HepG2 (cell line): ENCODE measurements around the gene ELOVL2. TPM values are rescaled to one million over a fixed set of nuclear protein-coding genes. Genes with fewer than 3 reads are reported as not detected.

Source experiments
- ESRRA ChIP-seq: sonication (generic); formaldehyde crosslinking; IDR thresholded peaks from 2 replicates; pipeline ENCODE4 v1.5.1; 2020; ENCODE audit warnings: mild to moderate bottlenecking, low read depth, missing genetic modification reagents
- ETS1 ChIP-seq: sonication (generic); formaldehyde crosslinking; IDR thresholded peaks from 2 replicates; pipeline ENCODE4 v1.4.0; 2020; ENCODE audit warnings: missing genetic modification reagents
- HOXA9 ChIP-seq: sonication (generic); formaldehyde crosslinking; IDR thresholded peaks from 2 replicates; pipeline ENCODE4 v1.8.1; 2022; ENCODE audit warnings: missing genetic modification reagents, mild to moderate bottlenecking, moderate library complexity, borderline replicate concordance
- ISX ChIP-seq: sonication (generic); formaldehyde crosslinking; conservative IDR thresholded peaks from 2 replicates; pipeline ENCODE4 v1.5.0; 2020; ENCODE audit warnings: missing genetic modification reagents
- LBX2 ChIP-seq: sonication (generic); formaldehyde crosslinking; IDR thresholded peaks from 2 replicates; pipeline ENCODE4 v1.5.0; 2020; ENCODE audit warnings: missing genetic modification reagents, mild to moderate bottlenecking, borderline replicate concordance
- MED13 ChIP-seq: sonication (generic); formaldehyde crosslinking; IDR thresholded peaks from 2 replicates; pipeline ENCODE4 v1.5.0; 2020; ENCODE audit warnings: missing genetic modification reagents
- MYPOP ChIP-seq: sonication (generic); formaldehyde crosslinking; IDR thresholded peaks from 2 replicates; pipeline ENCODE4 v1.8.1; 2023; ENCODE audit warnings: mild to moderate bottlenecking, moderate library complexity, missing genetic modification reagents
- NONO ChIP-seq, 2 experiments: fragments of 450-650 bp in 1 of 2; sonication (generic) in 1 of 2; formaldehyde crosslinking in 1 of 2; IDR thresholded peaks in 1 of 2; conservative IDR thresholded peaks in 1 of 2; 2 replicates each; pipeline versions ENCODE4 v1.6.1 to v1.8.0; 2017 to 2022; ENCODE audit warnings: mild to moderate bottlenecking in 1 of 2, missing genetic modification reagents in 1 of 2, moderate library complexity in 1 of 2
- NRL ChIP-seq: sonication (generic); formaldehyde crosslinking; IDR thresholded peaks from 2 replicates; pipeline ENCODE4 v1.5.0; 2020; ENCODE audit warnings: missing genetic modification reagents, mild to moderate bottlenecking, moderate library complexity, borderline replicate concordance
- PREB ChIP-seq: sonication (generic); formaldehyde crosslinking; IDR thresholded peaks from 2 replicates; pipeline ENCODE4 v1.4.0; 2020; ENCODE audit warnings: missing genetic modification reagents
- ZC3H4 ChIP-seq: sonication (generic); formaldehyde crosslinking; IDR thresholded peaks from 2 replicates; pipeline ENCODE4 v1.4.0; 2020; ENCODE audit warnings: missing genetic modification reagents, borderline replicate concordance
- ZFP36 ChIP-seq: fragments of 150-350 bp; IDR thresholded peaks from 2 replicates; pipeline ENCODE4 v1.6.1; 2018; ENCODE audit warnings: borderline replicate concordance, low read length, low read depth; ENCODE audit not compliant: partially characterized antibody
- ZFP82 ChIP-seq: sonication (generic); formaldehyde crosslinking; IDR thresholded peaks from 2 replicates; pipeline ENCODE4 v1.5.1; 2020; ENCODE audit warnings: mild to moderate bottlenecking, missing genetic modification reagents, borderline replicate concordance
- ZNF136 ChIP-seq: sonication (generic); formaldehyde crosslinking; IDR thresholded peaks from 2 replicates; pipeline ENCODE4 v1.8.1; 2022; ENCODE audit warnings: low read depth, mild to moderate bottlenecking, moderate library complexity, missing genetic modification reagents
- ZNF3 ChIP-seq: IDR thresholded peaks from 2 replicates; pipeline ENCODE4 v1.7.0; 2017; ENCODE audit warnings: inconsistent platforms
- ZNF331 ChIP-seq: sonication (generic); formaldehyde crosslinking; IDR thresholded peaks from 2 replicates; pipeline ENCODE4 v1.4.0; 2020; ENCODE audit warnings: missing genetic modification reagents
- ZNF343 ChIP-seq: sonication (generic); formaldehyde crosslinking; IDR thresholded peaks from 2 replicates; pipeline ENCODE4 v1.4.0; 2020; ENCODE audit warnings: mild to moderate bottlenecking, missing genetic modification reagents
- ZNF646 ChIP-seq: sonication (generic); formaldehyde crosslinking; IDR thresholded peaks from 2 replicates; pipeline ENCODE4 v1.9.0; 2021; ENCODE audit warnings: mild to moderate bottlenecking, missing genetic modification reagents
- ZNF740 ChIP-seq: sonication (generic); formaldehyde crosslinking; IDR thresholded peaks from 2 replicates; pipeline ENCODE4 v1.4.0; 2020; ENCODE audit warnings: missing genetic modification reagents
- polyA plus RNA-seq, 8 experiments: library from polyadenylated mRNA; depleted of rRNA in 3 of 8; stranded (reverse) in 7 of 8; unstranded in 1 of 8; fragments of >200 nt; fragmentation: Illumina TruSeq in 4 of 8; extraction: Trizol in 4 of 8; gene quantifications; 2 replicates each; pipeline versions ENCODE4 v1.2.1 to v1.2.3, GENCODE V29; 2011 to 2016; ENCODE audit warnings: low read depth in 4 of 8, missing spikeins in 1 of 8, mixed read lengths in 1 of 8; ENCODE audit not compliant: insufficient read depth in 1 of 8
- total RNA-seq, 5 experiments: library from RNA; depleted of rRNA; stranded (reverse); fragments of >200 nt; fragmentation: Illumina TruSeq; extraction: Trizol; gene quantifications; 2 replicates each; pipeline ENCODE4 v1.2.3, GENCODE V29; 2016; ENCODE audit warnings: low read depth in 1 of 5

Gene ELOVL2
- total and polyA plus RNA-seq, 2 of the 13 experiments (the other 11 are each of a cell fraction or from before 2014, with no cell fraction given) = 43.6 to 65.4 TPM

GRCh38 chr6:11036977-11037430 is 7.1 kb downstream of the ELOVL2 start (continued):
- TF ChIP-seq ZNF646 (no peak), ETS1 (no peak), MED13 (no peak), ESRRA (CRISPR knock-in tag) (no peak), PREB (no peak), ZNF343 (CRISPR knock-in tag) (no peak), ZNF3 (CRISPR knock-in tag) (no peak), ZFP82 (CRISPR knock-in tag) (no peak), ZC3H4 (no peak), ZNF136 (no peak), MYPOP (CRISPR knock-in tag) (no peak), ZFP36 (no peak), ISX (CRISPR knock-in tag) (no peak), LBX2 (no peak), ZNF740 (CRISPR knock-in tag) (0 out of 2 replicates have a peak, but pooled peaks have one; percentile 37), HOXA9 (CRISPR knock-in tag) (no peak), ZNF331 (CRISPR knock-in tag) (no peak), NONO (IDR thresholded peaks at IDR 0.05) (0 out of 2 replicates have a peak, but pooled peaks have one; percentile 59), NONO (CRISPR knock-in tag; conservative IDR thresholded peaks at IDR 0.05) (no peak), NRL (CRISPR knock-in tag) (no peak)
